B cell (primary cell): Measurements from ENCODE around the gene ACOXL. TPM values are rescaled to one million over a fixed set of nuclear protein-coding genes. Genes with fewer than 3 reads are reported as not detected.

Experiments
- ATAC-seq: fragments of 200-7000 bp; cut with Tn5 transposase; one replicate; pipeline ENCODE4 v1.10.0; 2021; ENCODE audit warnings: low read depth, mild to moderate bottlenecking, moderate number of reproducible peaks, moderate library complexity
- CTCF ChIA-PET: fragments of 350-600 bp; sonication (Branson Sonifier 250); formaldehyde crosslinking; loops from one replicate; lab custom pipeline; 2021; ENCODE audit warnings: antibody characterized with exemption, inconsistent platforms; lab: Charles Lee
- POLR2A ChIA-PET: fragments of 350-600 bp; sonication (Branson Sonifier 250); formaldehyde crosslinking; loops from one replicate; lab custom pipeline; 2021; ENCODE audit warnings: antibody characterized with exemption; lab: Charles Lee
- DNase-seq: peaks from one replicate; pipeline ENCODE4 v3.0.0; 2013
- H2AFZ ChIP-seq: 2 replicates; pipeline ENCODE4 v1.6.1; 2012; ENCODE audit warnings: mild to moderate bottlenecking, low read depth, low read length; ENCODE audit not compliant: insufficient read depth, poor library complexity, severe bottlenecking
- H3K27ac ChIP-seq, 2 donors: 1 replicate in 1 of 2; 2 replicates in 1 of 2; pipeline ENCODE4 v1.5.1; 2012 to 2013; ENCODE audit warnings: low read length in 2 of 2, mild to moderate bottlenecking in 2 of 2, moderate library complexity in 1 of 2
- H3K27me3 ChIP-seq, 4 experiments: fragments of 200-600 bp in 1 of 4; sonication (generic) in 1 of 4; replicated peaks in 1 of 4; 1 replicate in 2 of 4; 2 replicates in 2 of 4; pipeline versions ENCODE4 v1.6.1 to v1.7.0; 2013 to 2016; ENCODE audit warnings: low read length in 3 of 4, mild to moderate bottlenecking in 2 of 4, mixed read lengths in 1 of 4, moderate library complexity in 1 of 4; ENCODE audit not compliant: insufficient read depth in 4 of 4, control insufficient read depth in 3 of 4; ENCODE audit errors: control extremely low read depth in 1 of 4
- H3K36me3 ChIP-seq, 2 experiments: replicated peaks in 1 of 2; 1 replicate in 1 of 2; 2 replicates in 1 of 2; pipeline versions ENCODE4 v1.6.1 to v1.7.1; 2013; ENCODE audit warnings: low read length in 1 of 2; ENCODE audit not compliant: insufficient read depth in 2 of 2, control insufficient read depth in 1 of 2; ENCODE audit errors: control extremely low read depth in 1 of 2, extremely low read depth in 1 of 2
- H3K4me1 ChIP-seq, 2 donors: fragments of 200-600 bp in 1 of 2; sonication (generic) in 1 of 2; 1 replicate in 1 of 2; 2 replicates in 1 of 2; pipeline versions ENCODE4 v1.5.1 to v1.6.1; 2013 to 2017; ENCODE audit warnings: low read length in 2 of 2; ENCODE audit not compliant: control insufficient read depth in 2 of 2, insufficient read depth in 2 of 2
- H3K4me2 ChIP-seq: replicated peaks from 2 replicates; pipeline ENCODE3; 2012; ENCODE audit warnings: mild to moderate bottlenecking, low read depth, low read length; ENCODE audit not compliant: poor library complexity, severe bottlenecking
- H3K4me3 ChIP-seq, 5 experiments: fragments of 200-600 bp in 1 of 5; sonication (generic) in 1 of 5; 1 replicate in 3 of 5; 2 replicates in 2 of 5; pipeline versions ENCODE4 v1.5.1 to v1.7.0; 2011 to 2016; ENCODE audit warnings: low read length in 4 of 5, mild to moderate bottlenecking in 4 of 5, low read depth in 2 of 5, control low read depth in 1 of 5, moderate library complexity in 1 of 5; ENCODE audit not compliant: insufficient read depth in 1 of 5; ENCODE audit errors: control extremely low read depth in 1 of 5, extremely low read depth in 1 of 5
- H3K79me2 ChIP-seq: fragments of 200-600 bp; sonication (generic); one replicate; pipeline ENCODE4 v1.6.0; 2016; ENCODE audit warnings: low read length; ENCODE audit not compliant: control insufficient read depth, insufficient read depth
- H3K9ac ChIP-seq: fragments of 200-600 bp; sonication (generic); 2 replicates; pipeline ENCODE4 v1.6.1; 2017; ENCODE audit warnings: mild to moderate bottlenecking, low read length, moderate library complexity
- H3K9me3 ChIP-seq, 3 donors: one replicate each; pipeline versions ENCODE4 v1.6.1 to v1.7.1; 2013; ENCODE audit warnings: low read length in 2 of 3; ENCODE audit not compliant: control insufficient read depth in 2 of 3, insufficient read depth in 1 of 3; ENCODE audit errors: control extremely low read depth in 1 of 3
- H4K20me1 ChIP-seq: 2 replicates; pipeline ENCODE4 v1.6.0; 2012; ENCODE audit warnings: mild to moderate bottlenecking, low read length; ENCODE audit not compliant: insufficient read depth, control insufficient read depth, poor library complexity, severe bottlenecking
- H3K27ac Mint-ChIP-seq: one replicate; pipeline ENCODE4 v1.8.0; 2021; ENCODE audit warnings: mixed read lengths
- H3K27me3 Mint-ChIP-seq: one replicate; pipeline ENCODE4 v1.8.0; 2021; ENCODE audit warnings: mixed read lengths
- H3K4me1 Mint-ChIP-seq: one replicate; pipeline ENCODE4 v1.8.0; 2021; ENCODE audit warnings: mixed read lengths
- H3K4me3 Mint-ChIP-seq: one replicate; pipeline ENCODE4 v1.8.0; 2021; ENCODE audit warnings: mixed read lengths
- H3K9me3 Mint-ChIP-seq: one replicate; pipeline ENCODE4 v1.8.0; 2022; ENCODE audit warnings: mixed read lengths; ENCODE audit not compliant: insufficient read depth
- EZH2 ChIP-seq: IDR thresholded peaks from 2 replicates; pipeline ENCODE4 v1.6.1; 2012; ENCODE audit warnings: borderline replicate concordance, low read depth, mild to moderate bottlenecking, moderate library complexity, low read length; ENCODE audit not compliant: insufficient read depth, poor library complexity, severe bottlenecking
- WGBS: methylation state at CpG from one replicate; pipeline ENCODE4 v1.1.5; 2013; ENCODE audit warnings: missing lambda C conversion rate; ENCODE audit not compliant: insufficient coverage; 5-methylcytosine and 5-hydroxymethylcytosine counted together
- intact Hi-C: fragments of 100-400 bp; cut with micrococcal nuclease; formaldehyde crosslinking; loops from one replicate; pipeline ENCODE4 v1.10.0; 2022
- polyA plus RNA-seq: library from polyadenylated mRNA; depleted of rRNA; stranded (reverse); fragments of >200 nt; gene quantifications from 2 replicates; pipeline ENCODE4 v1.2.3, GENCODE V29; 2012
- total RNA-seq, 2 donors: library from RNA; stranded (reverse); fragments of 120-200 nt in 1 of 2; gene quantifications; 1 replicate in 1 of 2; 2 replicates in 1 of 2; pipeline versions ENCODE4 v1.2.3 to v1.2.4, GENCODE V29; 2013 to 2022
- TF ChIP-seq, protein P1 (sequence below): fragments of 200-600 bp; IDR thresholded peaks from one replicate; pipeline ENCODE4 v1.8.0; 2022; ENCODE audit warnings: antibody characterized with exemption, mild to moderate bottlenecking

ACOXL gene
- total and polyA plus RNA-seq, 2 donors (not counting 1 experiment from before 2014, with no cell fraction given): 0.06 TPM; not detected in 1

DNA sequence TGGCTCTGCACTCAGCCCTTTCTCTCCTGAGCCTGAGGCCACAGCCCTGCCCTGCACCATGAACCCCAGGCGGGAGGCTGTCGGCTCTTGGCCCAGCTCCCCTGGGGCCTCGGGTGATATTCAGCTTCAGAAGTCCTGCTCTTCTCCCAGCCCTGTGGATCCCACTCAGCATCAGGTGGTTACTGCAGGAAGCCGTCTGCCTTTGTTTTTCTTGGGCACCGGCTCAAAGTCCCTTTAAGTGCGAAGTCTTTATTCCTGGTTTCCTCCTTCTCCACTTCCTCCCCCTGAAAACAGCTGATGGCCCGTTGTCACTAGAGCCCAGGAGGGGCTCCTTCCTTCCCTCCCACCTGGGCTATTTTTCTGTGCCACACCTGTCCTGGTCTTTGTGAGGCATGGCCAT is 226.8 kb downstream of the ACOXL start:
- CTCF ChIA-PET: no interaction called here
- POLR2A ChIA-PET: no interaction called here
- Mint-ChIP-seq H3K4me1 (no peaks in the 10 kb centered on the region), H3K27me3 (peaks cover 16% of the 10 kb centered on the region), H3K9me3 (no peaks in the 10 kb centered on the region), H3K4me3 (no peak overlapping the region), H3K27ac (no peak overlapping the region)
- Histone ChIP-seq H3K4me3 (no peak overlapping the region), H3K27me3 (peaks cover 0 to 3% (median 0%) of the 10 kb centered on the region in 4 experiments), H2AFZ (no peak overlapping the region), H3K9ac (no peak overlapping the region), H3K36me3 (no peaks in the 10 kb centered on the region), H3K27ac (no peak overlapping the region), H3K9me3 (no peaks in the 10 kb centered on the region), H3K4me1 (no peaks in the 10 kb centered on the region), H4K20me1 (no peaks in the 10 kb centered on the region), H3K4me2 (no peak overlapping the region), H3K79me2 (no peaks in the 10 kb centered on the region)
- DNase-seq: no peak
- WGBS: 78% methylated on average over 7 of the region's 7 CpGs
- no peak for ATAC-seq
- intact Hi-C loops: no loop called here
- TF ChIP-seq, protein P1, sequence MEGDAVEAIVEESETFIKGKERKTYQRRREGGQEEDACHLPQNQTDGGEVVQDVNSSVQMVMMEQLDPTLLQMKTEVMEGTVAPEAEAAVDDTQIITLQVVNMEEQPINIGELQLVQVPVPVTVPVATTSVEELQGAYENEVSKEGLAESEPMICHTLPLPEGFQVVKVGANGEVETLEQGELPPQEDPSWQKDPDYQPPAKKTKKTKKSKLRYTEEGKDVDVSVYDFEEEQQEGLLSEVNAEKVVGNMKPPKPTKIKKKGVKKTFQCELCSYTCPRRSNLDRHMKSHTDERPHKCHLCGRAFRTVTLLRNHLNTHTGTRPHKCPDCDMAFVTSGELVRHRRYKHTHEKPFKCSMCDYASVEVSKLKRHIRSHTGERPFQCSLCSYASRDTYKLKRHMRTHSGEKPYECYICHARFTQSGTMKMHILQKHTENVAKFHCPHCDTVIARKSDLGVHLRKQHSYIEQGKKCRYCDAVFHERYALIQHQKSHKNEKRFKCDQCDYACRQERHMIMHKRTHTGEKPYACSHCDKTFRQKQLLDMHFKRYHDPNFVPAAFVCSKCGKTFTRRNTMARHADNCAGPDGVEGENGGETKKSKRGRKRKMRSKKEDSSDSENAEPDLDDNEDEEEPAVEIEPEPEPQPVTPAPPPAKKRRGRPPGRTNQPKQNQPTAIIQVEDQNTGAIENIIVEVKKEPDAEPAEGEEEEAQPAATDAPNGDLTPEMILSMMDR: no peak
- TF ChIP-seq EZH2: no peak

DNA sequence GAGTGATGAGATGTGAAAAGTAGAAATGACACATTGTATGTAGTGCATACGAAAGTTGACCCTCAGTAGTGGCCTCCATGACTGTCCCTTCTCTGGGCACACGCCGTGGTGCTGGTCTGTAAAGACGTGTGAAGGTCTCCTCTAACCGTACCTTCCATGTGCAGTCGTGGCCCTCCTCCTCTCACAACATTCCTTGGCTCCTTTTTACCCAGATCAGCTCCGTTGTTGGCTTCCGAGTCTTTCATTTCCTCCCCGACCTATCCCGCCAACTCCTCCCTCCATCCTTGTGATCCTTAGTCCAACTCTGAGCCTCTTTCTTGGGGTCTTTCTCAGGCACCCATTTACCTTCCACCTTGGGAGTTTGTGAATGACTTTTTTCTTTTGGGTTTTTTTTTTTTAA is 227.9 kb downstream of the ACOXL start:
- 70% methylated on average over 6 of the region's 10 CpGs for WGBS
- H3K27ac Mint-ChIP-seq: no peak overlapping the region
- Histone ChIP-seq H4K20me1 (no peaks in the 10 kb centered on the region), H3K27ac (no peak overlapping the region), H2AFZ (no peak overlapping the region), H3K79me2 (no peaks in the 10 kb centered on the region), H3K9me3 (no peaks in the 10 kb centered on the region), H3K36me3 (no peaks in the 10 kb centered on the region), H3K4me2 (no peak overlapping the region), H3K9ac (no peak overlapping the region), H3K27me3 (peaks cover 0 to 3% (median 0%) of the 10 kb centered on the region in 4 experiments), H3K4me3 (no peak overlapping the region), H3K4me1 (no peaks in the 10 kb centered on the region)
- POLR2A ChIA-PET: no interaction called here
- H3K4me3 Mint-ChIP-seq: no peak overlapping the region
- no peak for DNase-seq
- TF ChIP-seq, protein P1: no peak
- TF ChIP-seq EZH2: no peak
- ATAC-seq: no peak
- H3K27me3 Mint-ChIP-seq: peaks cover 14% of the 10 kb centered on the region
- intact Hi-C loops: no loop called here
- CTCF ChIA-PET: no interaction called here
- no peaks in the 10 kb centered on the region for H3K4me1 Mint-ChIP-seq
- H3K9me3 Mint-ChIP-seq: no peaks in the 10 kb centered on the region
